GM19240 (cell line): ENCODE measurements around the gene DLL4.
"Not testable (repeated sequence)": the region's sequence is repeated elsewhere in the genome, so short reads cannot be mapped to it uniquely, and the experiment has no call there.

Source experiments
- DNase-seq: peaks from one replicate; pipeline ENCODE4 v3.0.0; 2011; ENCODE audit warnings: low spot score; ENCODE audit not compliant: insufficient read length

DLL4 gene

GRCh38 chr15:40941528-40942336 lies 12.6 kb downstream of the DLL4 start:
- peak; percentile 86 for DNase-seq

GRCh38 chr15:40942337-40942854 lies 13.3 kb downstream of the DLL4 start:
- no peak for DNase-seq

GRCh38 chr15:40942878-40943277 lies 13.7 kb downstream of the DLL4 start:
- DNase-seq: no peak

GRCh38 chr15:40943764-40944365 lies 14.7 kb downstream of the DLL4 start:
- no peak for DNase-seq

GRCh38 chr15:40944510-40945296 lies 15.6 kb downstream of the DLL4 start:
- DNase-seq: no peak

GRCh38 chr15:40948706-40949473 lies 19.8 kb downstream of the DLL4 start:
- DNase-seq: no peak

GRCh38 chr15:40949756-40950207 lies 20.6 kb downstream of the DLL4 start:
- no peak for DNase-seq

GRCh38 chr15:40951764-40952163 lies 22.6 kb downstream of the DLL4 start:
- DNase-seq: no peak

GRCh38 chr15:40952301-40952900 lies 23.3 kb downstream of the DLL4 start:
- DNase-seq: no peak

- peak; percentile 99 for DNase-seq
Measured at GRCh38 chr15:40952901-40953712, 24.0 kb downstream of the DLL4 start, which contains the start of gene CHAC1. CHAC1 (plus strand) TSS chr15:40953471; CDS start chr15:40953584, 113 bp downstream.

GRCh38 chr15:40953713-40954074 lies 24.6 kb downstream of the DLL4 start:
- no peak for DNase-seq

GRCh38 chr15:40954158-40954848 lies 25.2 kb downstream of the DLL4 start:
- DNase-seq: not testable (repeated sequence)

- no peak for DNase-seq
Measured at GRCh38 chr15:40955141-40955903, 26.2 kb downstream of the DLL4 start.

GRCh38 chr15:40955930-40956540 lies 26.9 kb downstream of the DLL4 start:
- DNase-seq: no peak

GRCh38 chr15:40956541-40956982 lies 27.4 kb downstream of the DLL4 start:
- DNase-seq: no peak

- no peak for DNase-seq
Measured at GRCh38 chr15:40957041-40957555, 28.0 kb downstream of the DLL4 start.

GRCh38 chr15:40957581-40958051 lies 28.5 kb downstream of the DLL4 start:
- DNase-seq: no peak

GRCh38 chr15:40958146-40958545 lies 29.0 kb downstream of the DLL4 start:
- DNase-seq: no peak
